Large intestine (tissue), 3 donors: ENCODE results near the gene HSPA8. TPM values are rescaled to one million over a fixed set of nuclear protein-coding genes. Genes with fewer than 3 reads are reported as not detected.
A peak's percentile ranks its signal among the peaks of the same experiment; 100 is the strongest.
"Not testable (repeated sequence)": the region's sequence is repeated elsewhere in the genome, so short reads cannot be mapped to it uniquely, and the experiment has no call there.

Experiments used
- DNase-seq, 2 donors: peaks; one replicate each; pipeline versions ENCODE4 v3.0.0 to v3.0.0-alpha.2; 2013
- H3K27ac ChIP-seq: one replicate; pipeline ENCODE4 v1.5.1; 2013; ENCODE audit warnings: low read length
- H3K27me3 ChIP-seq: 2 replicates; pipeline ENCODE4 v1.6.1; 2013; ENCODE audit warnings: low read length; ENCODE audit not compliant: control insufficient read depth, insufficient read depth
- H3K36me3 ChIP-seq: 2 replicates; pipeline ENCODE4 v1.6.1; 2013; ENCODE audit warnings: low read length; ENCODE audit not compliant: control insufficient read depth, insufficient read depth
- H3K4me1 ChIP-seq: one replicate; pipeline ENCODE4 v1.6.1; 2013; ENCODE audit warnings: low read length; ENCODE audit not compliant: control insufficient read depth, insufficient read depth
- H3K4me3 ChIP-seq: one replicate; pipeline ENCODE4 v1.5.1; 2013; ENCODE audit warnings: low read length
- H3K9me3 ChIP-seq: one replicate; pipeline ENCODE4 v1.6.1; 2013; ENCODE audit warnings: mild to moderate bottlenecking, low read depth, low read length, moderate library complexity; ENCODE audit not compliant: control insufficient read depth
- WGBS: methylation state at CpG from one replicate; pipeline ENCODE4 v1.1.5; 2013; ENCODE audit warnings: low lambda C conversion rate; ENCODE audit not compliant: insufficient coverage; 5-methylcytosine and 5-hydroxymethylcytosine counted together
- polyA plus RNA-seq: library from polyadenylated mRNA; unstranded; fragments of 120-200 nt; gene quantifications from one replicate; pipeline ENCODE4 v1.2.1, GENCODE V29; 2013

Gene HSPA8
- polyA plus RNA-seq, 1 donor, result 1,403 TPM

DNA sequence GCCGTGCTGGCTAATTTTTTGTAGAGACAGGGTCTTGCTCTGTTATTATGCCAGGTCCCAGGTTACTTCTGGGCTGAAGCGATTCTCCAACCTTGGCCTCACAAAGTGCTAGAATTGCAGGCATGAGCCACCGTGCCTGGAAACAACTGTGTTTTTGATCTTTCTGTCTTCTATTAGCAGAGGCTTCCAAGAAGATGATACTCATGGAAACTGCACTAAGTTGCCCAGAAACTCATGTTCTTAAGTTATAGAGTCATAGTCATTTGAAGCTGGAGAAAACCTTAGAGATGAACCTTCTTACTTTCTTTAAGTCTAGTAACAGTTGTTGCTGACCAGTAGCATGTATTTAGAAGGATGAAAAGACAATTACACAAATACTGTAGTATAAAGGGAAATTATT is 37.1 kb upstream of the HSPA8 start:
- no peak for DNase-seq
- peaks cover 4% of the 10 kb centered on the region for H3K36me3 ChIP-seq
- H3K27me3 ChIP-seq, result no peaks in the 10 kb centered on the region
- no peak overlapping the region for H3K4me3 ChIP-seq
- H3K4me1 ChIP-seq, result no peaks in the 10 kb centered on the region
- WGBS, result no CpG with 5 or more reads among the region's 3 CpGs
- H3K27ac ChIP-seq, result no peak overlapping the region
- no peaks in the 10 kb centered on the region for H3K9me3 ChIP-seq

DNA sequence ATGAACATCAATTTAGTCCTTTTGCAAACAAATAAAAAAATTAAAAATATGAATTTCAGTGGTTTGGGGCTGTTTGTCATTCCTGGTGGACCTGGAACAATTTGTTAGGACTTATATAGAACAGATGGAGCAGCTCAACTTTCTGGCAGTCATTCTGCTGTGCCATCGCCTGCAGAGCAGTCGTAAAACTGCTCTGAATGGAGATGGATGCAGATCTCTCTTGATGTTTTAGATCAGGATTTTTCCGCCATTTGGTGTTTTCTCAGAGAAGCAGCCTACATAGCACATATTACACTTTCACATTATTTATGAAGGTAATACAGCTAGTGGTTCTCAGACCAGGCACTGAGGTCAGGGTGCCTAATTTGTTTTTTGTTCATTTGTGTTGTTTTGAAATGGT is 31.8 kb upstream of the HSPA8 start:
- Histone ChIP-seq H3K36me3 (peaks cover 4% of the 10 kb centered on the region), H3K4me3 (no peak overlapping the region), H3K9me3 (no peaks in the 10 kb centered on the region), H3K4me1 (no peaks in the 10 kb centered on the region), H3K27me3 (no peaks in the 10 kb centered on the region), H3K27ac (no peak overlapping the region)
- no CpG with 5 or more reads among the region's 3 CpGs for WGBS
- no peak for DNase-seq

DNA sequence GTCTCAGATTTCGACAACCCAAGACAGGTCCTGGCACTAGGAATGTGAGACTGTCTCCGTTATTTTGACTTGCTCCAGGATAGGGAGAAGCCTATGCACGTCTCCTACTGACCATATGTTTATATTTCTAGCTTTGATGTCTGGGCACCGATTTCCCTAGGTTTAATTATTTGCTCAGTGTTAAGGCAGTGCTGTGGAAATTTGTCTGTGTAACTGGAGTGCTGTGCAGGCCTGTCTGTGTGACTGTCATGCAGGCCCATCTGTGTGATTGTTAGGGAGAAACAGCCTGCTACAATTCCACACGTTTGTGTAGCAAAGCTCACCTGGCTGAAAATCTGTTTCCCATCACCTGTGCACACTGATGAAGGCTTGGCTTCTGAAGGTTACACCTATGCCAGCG is 29.6 kb upstream of the HSPA8 start:
- no peak overlapping the region for H3K4me3 ChIP-seq
- no CpG with 5 or more reads among the region's 6 CpGs for WGBS
- H3K27ac ChIP-seq, result no peak overlapping the region
- peaks cover 4% of the 10 kb centered on the region for H3K36me3 ChIP-seq
- no peaks in the 10 kb centered on the region for H3K27me3 ChIP-seq
- no peak for DNase-seq
- no peaks in the 10 kb centered on the region for H3K4me1 ChIP-seq
- H3K9me3 ChIP-seq, result no peaks in the 10 kb centered on the region

DNA sequence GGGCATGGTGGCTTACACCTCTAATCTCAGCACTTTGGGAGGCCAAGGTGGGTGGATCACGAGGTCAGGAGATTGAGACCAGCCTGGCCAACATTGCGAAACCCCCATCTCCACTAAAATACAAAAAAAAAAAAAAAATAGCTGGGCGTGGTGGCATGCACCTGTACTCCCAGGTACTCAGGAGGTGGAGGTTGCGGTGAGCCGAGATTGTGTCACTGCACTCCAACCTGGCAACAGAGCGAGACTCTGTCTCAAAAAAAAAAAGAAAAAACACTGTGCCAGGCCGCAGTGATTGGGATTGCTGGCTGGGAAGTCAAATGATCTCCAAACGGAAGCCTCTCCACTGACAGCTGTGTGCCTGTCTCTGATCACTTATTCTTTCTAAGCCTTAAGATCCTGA is 28.2 kb upstream of the HSPA8 start:
- not testable (repeated sequence) for H3K27ac ChIP-seq, H3K36me3 ChIP-seq, H3K27me3 ChIP-seq, H3K4me1 ChIP-seq, DNase-seq, H3K9me3 ChIP-seq, H3K4me3 ChIP-seq
- 83% methylated on average over 1 of the region's 8 CpGs for WGBS

DNA sequence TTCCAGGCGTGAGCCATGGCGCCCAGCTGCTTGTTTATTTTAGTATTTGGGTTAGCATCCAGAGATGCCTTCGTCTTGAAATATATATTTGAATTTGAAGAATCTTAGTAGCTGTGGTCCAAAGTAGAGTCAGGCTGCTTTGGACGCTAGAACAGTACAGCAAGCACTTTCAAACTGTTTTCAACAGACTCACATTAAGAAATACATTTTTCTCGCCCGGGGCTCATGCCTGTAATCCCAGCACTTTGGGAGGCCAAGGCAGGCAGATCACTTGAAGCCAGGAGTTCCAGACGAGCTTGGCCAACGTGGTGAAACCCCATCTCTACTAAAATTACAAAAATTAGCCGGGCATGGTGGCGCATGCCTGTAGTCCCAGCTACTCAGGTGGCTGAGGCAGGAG is 27.0 kb upstream of the HSPA8 start:
- DNase-seq, H3K36me3 ChIP-seq, H3K4me1 ChIP-seq, H3K27me3 ChIP-seq, H3K27ac ChIP-seq, H3K4me3 ChIP-seq, H3K9me3 ChIP-seq: not testable (repeated sequence)
- WGBS, result no CpG with 5 or more reads among the region's 10 CpGs

DNA sequence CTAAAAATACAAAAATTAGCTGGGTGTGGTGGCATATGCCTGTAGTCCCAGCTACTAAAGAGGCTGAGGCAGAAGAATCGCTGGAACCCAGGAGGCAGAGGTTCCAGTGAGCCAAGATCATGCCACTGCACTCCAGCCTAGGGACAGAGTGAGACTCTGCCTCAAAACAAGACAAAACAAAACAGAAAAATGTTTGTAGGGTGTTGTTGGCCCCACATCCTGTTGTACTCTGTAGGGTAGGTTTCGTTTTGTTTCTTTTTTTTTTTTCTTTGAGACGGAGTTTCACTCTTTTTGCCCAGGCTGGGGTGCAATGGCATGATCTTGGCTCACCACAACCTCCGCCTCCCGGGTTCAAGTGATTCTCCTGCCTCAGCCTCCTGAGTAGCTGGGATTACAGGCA is 25.7 kb upstream of the HSPA8 start:
- H3K4me1 ChIP-seq, H3K27ac ChIP-seq, DNase-seq, H3K4me3 ChIP-seq, H3K27me3 ChIP-seq, H3K9me3 ChIP-seq, H3K36me3 ChIP-seq: not testable (repeated sequence)
- WGBS, result no CpG with 5 or more reads among the region's 5 CpGs

DNA sequence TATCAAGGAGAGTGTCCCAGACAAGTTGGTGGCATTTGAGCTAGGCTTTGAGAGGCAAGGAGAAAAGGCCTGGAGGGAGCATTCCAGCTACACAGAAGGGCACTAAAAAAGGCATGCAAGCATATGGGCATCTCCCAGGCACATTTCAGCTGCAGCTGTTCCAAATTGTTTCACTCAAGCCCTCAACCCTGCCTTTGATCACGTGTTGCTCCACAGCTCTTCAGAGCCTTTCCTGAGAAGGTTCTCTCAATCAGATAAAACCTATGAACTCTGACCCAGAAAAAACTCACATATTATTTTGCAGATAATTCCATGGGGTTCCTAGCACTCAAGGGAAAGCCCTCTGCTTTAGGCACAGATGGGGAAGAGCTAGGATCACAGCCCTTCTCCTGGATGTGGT is 24.4 kb upstream of the HSPA8 start:
- Histone ChIP-seq H3K9me3 (no peaks in the 10 kb centered on the region), H3K4me1 (peaks cover 2% of the 10 kb centered on the region), H3K4me3 (no peak overlapping the region), H3K36me3 (peaks cover 4% of the 10 kb centered on the region), H3K27ac (no peak overlapping the region), H3K27me3 (no peaks in the 10 kb centered on the region)
- no peak for DNase-seq
- WGBS, result 13% methylated on average over 1 of the region's 1 CpG

DNA sequence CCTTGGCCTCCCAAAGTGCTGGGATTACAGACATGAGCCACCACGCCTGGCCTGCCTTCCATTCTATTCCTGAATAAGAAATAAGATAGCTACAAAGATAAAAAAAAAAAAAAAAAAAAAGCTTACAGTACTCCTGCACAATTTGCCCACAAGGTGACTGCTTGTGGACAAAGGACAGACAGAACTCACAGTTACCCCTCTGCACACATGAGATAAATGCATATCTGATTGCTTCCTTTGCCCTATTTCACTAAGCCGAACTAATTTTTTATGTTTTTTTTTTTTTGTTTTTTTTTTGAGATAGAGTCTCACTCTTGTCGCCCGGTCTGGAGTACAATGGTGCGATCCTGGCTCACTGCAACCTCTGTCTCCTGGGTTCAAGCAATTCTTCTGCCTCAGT is 23.6 kb upstream of the HSPA8 start:
- no peaks in the 10 kb centered on the region for H3K27me3 ChIP-seq
- 100% methylated on average over 3 of the region's 5 CpGs for WGBS
- H3K4me1 ChIP-seq, result peaks cover 2% of the 10 kb centered on the region
- H3K4me3 ChIP-seq, result no peak overlapping the region
- H3K9me3 ChIP-seq, result no peaks in the 10 kb centered on the region
- no peak overlapping the region for H3K27ac ChIP-seq
- peaks cover 4% of the 10 kb centered on the region for H3K36me3 ChIP-seq
- DNase-seq, result no peak

DNA sequence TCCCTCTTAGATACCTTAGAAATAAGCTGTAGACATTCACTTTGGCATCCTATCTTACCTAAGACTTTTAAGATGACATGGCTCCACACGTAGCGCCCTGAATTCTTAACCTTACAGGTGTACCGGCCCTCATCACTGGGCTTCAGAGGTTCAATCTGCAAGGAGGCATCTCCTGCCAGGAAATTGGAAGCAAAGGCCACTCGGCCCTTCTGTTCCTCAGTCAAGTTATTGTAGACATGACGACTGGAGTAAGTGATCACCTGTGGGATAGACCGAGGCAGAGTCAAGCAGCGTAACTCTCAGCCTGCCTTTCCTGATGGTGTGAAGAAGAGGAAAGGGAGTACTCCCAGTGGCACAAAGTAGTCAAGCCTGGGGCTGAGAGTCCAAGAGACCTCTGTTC is 22.5 kb upstream of the HSPA8 start:
- H3K27ac ChIP-seq, result no peak overlapping the region
- no peak for DNase-seq
- 100% methylated on average over 1 of the region's 7 CpGs for WGBS

DNA sequence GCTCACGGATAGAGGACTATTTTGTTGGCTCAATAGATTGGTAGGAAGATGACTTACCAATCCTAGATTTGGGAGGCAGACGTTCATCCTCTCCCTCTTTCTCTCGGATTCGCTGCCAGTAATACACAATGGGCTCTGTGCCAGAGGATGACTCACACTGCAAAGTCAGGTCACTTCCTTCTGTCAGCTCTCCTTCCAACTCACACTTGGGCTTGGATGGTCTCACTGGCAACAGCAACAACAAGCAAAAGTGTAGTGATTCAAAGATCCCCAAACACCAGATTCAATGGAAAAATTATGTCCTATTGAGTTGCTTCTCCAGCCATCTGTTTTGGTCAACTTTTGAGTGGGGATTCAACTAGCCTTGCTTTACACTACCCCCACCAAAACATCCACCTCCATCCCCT is 21.7 kb upstream of the HSPA8 start:
- no CpG with 5 or more reads among the region's 4 CpGs for WGBS

More for the DNA sequence above, 22.5 kb upstream of the HSPA8 start:
- peaks cover 4% of the 10 kb centered on the region for H3K36me3 ChIP-seq
- peaks cover 2% of the 10 kb centered on the region for H3K4me1 ChIP-seq
- no peak overlapping the region for H3K4me3 ChIP-seq
- no peaks in the 10 kb centered on the region for H3K27me3 ChIP-seq
- H3K9me3 ChIP-seq, result no peaks in the 10 kb centered on the region

DNA sequence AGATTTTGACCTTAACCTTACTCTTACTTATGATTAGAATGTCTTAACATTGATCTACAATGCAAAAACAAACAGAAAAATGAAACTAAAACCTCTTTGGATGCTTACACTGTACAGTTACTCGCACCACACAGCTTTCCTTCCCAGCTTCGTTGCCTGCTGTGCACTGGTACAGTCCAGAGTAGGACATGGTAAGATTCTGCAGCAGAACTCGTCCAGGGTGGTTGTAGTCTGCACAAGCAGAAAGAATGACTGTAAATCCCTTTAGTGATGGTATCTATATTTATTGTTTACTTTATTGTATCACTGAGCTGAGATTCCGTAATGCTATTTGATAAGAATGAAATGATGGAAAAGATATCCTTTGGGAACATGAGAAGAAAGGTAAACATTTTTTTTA is 21.0 kb upstream of the HSPA8 start:
- no peak for DNase-seq
- Histone ChIP-seq H3K9me3 (no peaks in the 10 kb centered on the region), H3K36me3 (peaks cover 4% of the 10 kb centered on the region), H3K27ac (no peak overlapping the region), H3K4me3 (no peak overlapping the region), H3K27me3 (no peaks in the 10 kb centered on the region), H3K4me1 (peaks cover 2% of the 10 kb centered on the region)
- WGBS, result 20% methylated on average over 1 of the region's 4 CpGs

More for the DNA sequence above, 21.7 kb upstream of the HSPA8 start:
- Histone ChIP-seq H3K36me3 (peaks cover 4% of the 10 kb centered on the region), H3K27ac (no peak overlapping the region), H3K4me1 (peaks cover 2% of the 10 kb centered on the region), H3K4me3 (no peak overlapping the region), H3K9me3 (no peaks in the 10 kb centered on the region), H3K27me3 (no peaks in the 10 kb centered on the region)
- peak; percentile 81 to 86 for DNase-seq
